GM12878 (cell line): ENCODE data around the gene BRF1. TPM values are rescaled to one million over a fixed set of nuclear protein-coding genes. Genes with fewer than 3 reads are reported as not detected.

ENCODE experiments used
- ATAC-seq: fragments of 200-7000 bp; cut with Tn5 transposase; 3 replicates; pipeline ENCODE4 v1.9.1; 2020; ENCODE audit warnings: mild to moderate bottlenecking, moderate library complexity
- BruUV-seq: library from RNA; stranded (reverse); fragments of 400-500 nt; replicated peaks from 2 replicates; lab custom pipeline; 2021; lab: Mats Ljungman, UMichigan
- CTCF ChIA-PET: fragments of 300-600 bp; sonication (Branson Sonifier 250); formaldehyde crosslinking; extraction: SDS; loops from one replicate; lab custom pipeline; 2021; ENCODE audit warnings: inconsistent platforms; lab: Yijun Ruan, JAX
- POLR2A ChIA-PET: fragments of 350-600 bp; formaldehyde crosslinking; extraction: SDS; loops from one replicate; lab custom pipeline; 2021; ENCODE audit warnings: inconsistent platforms; lab: Charles Lee
- RAD21 ChIA-PET: fragments of 300-600 bp; sonication (Branson Sonifier 250); formaldehyde crosslinking; loops from one replicate; lab custom pipeline; 2023; ENCODE audit warnings: antibody characterized with exemption; ENCODE audit not compliant: unreplicated experiment; lab: Charles Lee
- SMC1A ChIA-PET: fragments of 300-600 bp; sonication (Branson Sonifier 250); formaldehyde crosslinking; loops from one replicate; lab custom pipeline; 2023; ENCODE audit not compliant: unreplicated experiment, uncharacterized antibody; lab: Charles Lee
- DNase-seq: peaks from one replicate; pipeline ENCODE4 v3.0.0-alpha.2; 2011; ENCODE audit warnings: low read depth, low spot score
- FAIRE-seq: peaks from 3 replicates; lab custom pipeline; 2011; peaks lifted over from hg19 to GRCh38; lab: Jason Lieb, UNC
- H2AFZ ChIP-seq: 2 replicates; pipeline ENCODE4 v1.6.0; 2011; ENCODE audit warnings: low read depth, low read length, control low read depth; ENCODE audit not compliant: control insufficient read depth
- H3K27ac ChIP-seq: 2 replicates; pipeline ENCODE4 v1.5.1; 2011; ENCODE audit warnings: control low read depth; ENCODE audit not compliant: control insufficient read depth, insufficient read depth
- H3K27me3 ChIP-seq, 2 experiments: replicated peaks in 1 of 2; 2 replicates each; pipeline versions ENCODE4 v1.6.0 to v1.6.1; 2011; ENCODE audit warnings: low read length in 1 of 2; ENCODE audit not compliant: control insufficient read depth in 2 of 2, insufficient read depth in 2 of 2
- H3K36me3 ChIP-seq, 2 experiments: 2 replicates each; pipeline ENCODE4 v1.5.1; 2011; ENCODE audit warnings: low read length in 1 of 2; ENCODE audit not compliant: control insufficient read depth in 2 of 2, insufficient read depth in 2 of 2
- H3K4me1 ChIP-seq: 2 replicates; pipeline ENCODE4 v1.6.1; 2011; ENCODE audit warnings: mild to moderate bottlenecking, low read length, moderate library complexity, mixed read lengths; ENCODE audit not compliant: control insufficient read depth, insufficient read depth
- H3K4me2 ChIP-seq: 2 replicates; pipeline ENCODE4 v1.6.0; 2011; ENCODE audit warnings: control low read depth; ENCODE audit not compliant: control insufficient read depth, insufficient read depth
- H3K4me3 ChIP-seq: fragments of 200-600 bp; sonication (generic); 2 replicates; pipeline ENCODE4 v1.5.1; 2016
- H3K79me2 ChIP-seq: 2 replicates; pipeline ENCODE4 v1.6.0; 2011; ENCODE audit warnings: low read length; ENCODE audit not compliant: control insufficient read depth, insufficient read depth
- H3K9ac ChIP-seq: 2 replicates; pipeline ENCODE4 v1.8.0; 2011; ENCODE audit warnings: low read length, control low read depth, mixed read lengths; ENCODE audit not compliant: control insufficient read depth, insufficient read depth
- H3K9me3 ChIP-seq: replicated peaks from 3 replicates; pipeline ENCODE4 v1.5.1; 2011; ENCODE audit warnings: mild to moderate bottlenecking, low read length; ENCODE audit not compliant: control insufficient read depth, insufficient read depth
- H4K20me1 ChIP-seq: 2 replicates; pipeline ENCODE4 v1.6.0; 2011; ENCODE audit not compliant: control insufficient read depth, insufficient read depth
- ELK1 ChIP-seq: IDR thresholded peaks from 2 replicates; pipeline ENCODE4 v1.6.1; 2012; ENCODE audit warnings: low read depth, low read length, improper control_type of control experiment
- SIX5 ChIP-seq: IDR thresholded peaks from 2 replicates; pipeline ENCODE4 v1.6.1; 2011; ENCODE audit warnings: mild to moderate bottlenecking, low read depth, low read length, moderate library complexity; ENCODE audit not compliant: severe bottlenecking
- WGBS: methylation state at CpG from one replicate; pipeline ENCODE4 v1.1.6; 2016; ENCODE audit warnings: low lambda C conversion rate; ENCODE audit not compliant: insufficient replicate concordance, insufficient coverage; ENCODE audit errors: missing lambda C conversion rate; 5-methylcytosine and 5-hydroxymethylcytosine counted together
- in situ Hi-C: fragments of 300-500 bp; cut with MboI; formaldehyde crosslinking; loops from 9 replicates; pipeline ENCODE4 v1.14.3; 2018; ENCODE audit warnings: mixed read lengths
- intact Hi-C: fragments of 100-400 bp; cut with micrococcal nuclease; formaldehyde crosslinking; loops from one replicate; pipeline ENCODE4 v1.14.2; 2022; ENCODE audit not compliant: unreplicated experiment
- polyA plus RNA-seq, 11 experiments: library from polyadenylated mRNA; depleted of rRNA in 4 of 11; unstranded in 6 of 11; stranded (reverse) in 5 of 11; fragments of >200 nt; fragmentation: Nextera tagmentation in 4 of 11; fragmentation: Illumina TruSeq in 1 of 11; extraction: Ambion mirVana in 4 of 11; extraction: Trizol in 1 of 11; gene quantifications; 1 replicate in 1 of 11; 2 replicates in 10 of 11; pipeline versions ENCODE4 v1.2.1 to v1.2.3, GENCODE V29; 2011 to 2016; ENCODE audit warnings: inconsistent platforms in 2 of 11, missing spikeins in 2 of 11, low read depth in 1 of 11
- total RNA-seq, 4 experiments: library from RNA; depleted of rRNA in 3 of 4; stranded (reverse); fragments of >200 nt in 3 of 4; fragmentation: Illumina TruSeq in 1 of 4; extraction: Trizol in 1 of 4; gene quantifications; 2 replicates each; pipeline versions ENCODE4 v1.2.1 to v1.2.3, GENCODE V29; 2013 to 2021

The BRF1 gene
- total and polyA plus RNA-seq, 10 of the 15 experiments (the other 5 are each of a cell fraction or from before 2014, with no cell fraction given) = 0.21 to 33.5 (median 10.7) TPM

- TF ChIP-seq ELK1 (no peak), SIX5 (no peak)
- H3K27me3 ChIP-seq = peaks cover 5 to 13% of the 10 kb centered on the region in 2 experiments; a peak in 3 of 4 replicates
- ChIA-PET RAD21 (no interaction called here), SMC1A (no interaction called here), CTCF (no interaction called here), POLR2A (no interaction called here)
- no peaks in the 10 kb centered on the region for H3K9me3 ChIP-seq
- no peaks in the 10 kb centered on the region for H3K36me3 ChIP-seq
- ATAC-seq (peak; percentile 54), FAIRE-seq (no peak), DNase-seq (no peak)
- H3K79me2 ChIP-seq = no peaks in the 10 kb centered on the region
- H4K20me1 ChIP-seq = no peaks in the 10 kb centered on the region
- 0 out of 2 replicates have a peak overlapping the region, but pooled peaks have one; percentile 17 for H3K4me2 ChIP-seq
- BruUV-seq = no TSS peak
- H3K9ac ChIP-seq = no peak overlapping the region
- no peak overlapping the region for H3K27ac ChIP-seq
- 15% methylated on average over 17 of the region's 17 CpGs for WGBS
- intact Hi-C loops (no loop called here), in situ Hi-C loops (no loop called here)
- H2AFZ ChIP-seq = no peak overlapping the region
- no peak overlapping the region for H3K4me3 ChIP-seq
- peaks cover 10% of the 10 kb centered on the region for H3K4me1 ChIP-seq
Observed at GRCh38 chr14:105193916-105194782, 106.7 kb downstream of the BRF1 start.
